Anterior cingulate cortex (tissue), 58 donors: ENCODE measurements around the gene LRRC4C.

Experiments
- DNase-seq, 58 donors: peaks; one replicate each; lab custom pipeline; 2025; lab: John Stamatoyannopoulos, UW

The LRRC4C gene

GRCh38 chr11:40763046-40763445 lies 696.4 kb downstream of the LRRC4C start:
- DNase-seq: no peak

GRCh38 chr11:40759341-40759740 lies 700.1 kb downstream of the LRRC4C start:
- DNase-seq: no peak

GRCh38 chr11:40754297-40754696 lies 705.2 kb downstream of the LRRC4C start:
- DNase-seq: no peak

- DNase-seq: no peak
Observed at GRCh38 chr11:40746282-40746681, 713.2 kb downstream of the LRRC4C start.

GRCh38 chr11:40732132-40732531 lies 727.3 kb downstream of the LRRC4C start:
- peak in 2 of 58 donors; percentile 6 to 10 for DNase-seq

GRCh38 chr11:40722179-40722795 lies 737.2 kb downstream of the LRRC4C start:
- peak in 1 of 58 donors; percentile 1 for DNase-seq

- no peak for DNase-seq
Observed at GRCh38 chr11:40716344-40717130, 742.9 kb downstream of the LRRC4C start.

- DNase-seq: no peak
Observed at GRCh38 chr11:40713083-40713482, 746.4 kb downstream of the LRRC4C start.

GRCh38 chr11:40701027-40701426 lies 758.4 kb downstream of the LRRC4C start:
- DNase-seq: no peak

- DNase-seq: no peak
Observed at GRCh38 chr11:40689823-40690222, 769.6 kb downstream of the LRRC4C start.

- no peak for DNase-seq
Observed at GRCh38 chr11:40688369-40688768, 771.1 kb downstream of the LRRC4C start.

- no peak for DNase-seq
Observed at GRCh38 chr11:40686765-40687164, 772.7 kb downstream of the LRRC4C start.

GRCh38 chr11:40683010-40683409 lies 776.4 kb downstream of the LRRC4C start:
- no peak for DNase-seq

GRCh38 chr11:40679276-40679675 lies 780.2 kb downstream of the LRRC4C start:
- DNase-seq: no peak

- no peak for DNase-seq
Observed at GRCh38 chr11:40647295-40647694, 812.2 kb downstream of the LRRC4C start.

- DNase-seq: no peak
Observed at GRCh38 chr11:40642284-40642683, 817.2 kb downstream of the LRRC4C start.

GRCh38 chr11:40619654-40620053 lies 839.8 kb downstream of the LRRC4C start:
- DNase-seq: no peak

GRCh38 chr11:40606800-40607199 lies 852.7 kb downstream of the LRRC4C start:
- no peak for DNase-seq

GRCh38 chr11:40602866-40603552 lies 856.4 kb downstream of the LRRC4C start:
- DNase-seq: no peak

- DNase-seq: no peak
Observed at GRCh38 chr11:40597546-40598113, 861.8 kb downstream of the LRRC4C start.

- DNase-seq: no peak
Observed at GRCh38 chr11:40573254-40573891, 886.1 kb downstream of the LRRC4C start.
